RWPE2 (cell line): ENCODE data around the gene MACROD2.
A peak's percentile ranks its signal among the peaks of the same experiment; 100 is the strongest.

Experiments used
- ATAC-seq: fragments of 200-7000 bp; cut with Tn5 transposase; 3 replicates; pipeline ENCODE4 v1.9.1; 2021; ENCODE audit warnings: low read depth
- DNase-seq: peaks from one replicate; pipeline ENCODE4 v3.0.0-alpha.2; 2020; ENCODE audit warnings: low spot score
- H3K27ac ChIP-seq: fragments of 450-650 bp; 2 replicates; pipeline ENCODE4 v1.5.1; 2017; ENCODE audit warnings: mild to moderate bottlenecking; ENCODE audit not compliant: poor library complexity, severe bottlenecking
- H3K27me3 ChIP-seq: fragments of 250-450 bp; sonication (Bioruptor Pico); 2 replicates; pipeline ENCODE4 v1.5.1; 2021; ENCODE audit warnings: mild to moderate bottlenecking, moderate library complexity; ENCODE audit not compliant: insufficient read depth, poor library complexity, severe bottlenecking
- H3K36me3 ChIP-seq: fragments of 250-450 bp; sonication (Bioruptor Pico); 2 replicates; pipeline ENCODE4 v1.5.1; 2020; ENCODE audit warnings: low read depth, mild to moderate bottlenecking, moderate library complexity
- H3K4me1 ChIP-seq: fragments of 250-450 bp; sonication (Bioruptor Pico); 2 replicates; pipeline ENCODE4 v1.5.1; 2021; ENCODE audit warnings: mild to moderate bottlenecking, moderate library complexity; ENCODE audit not compliant: insufficient read depth, poor library complexity, severe bottlenecking
- H3K4me3 ChIP-seq: fragments of 250-450 bp; sonication (Bioruptor Pico); 2 replicates; pipeline ENCODE4 v1.5.1; 2021; ENCODE audit warnings: mild to moderate bottlenecking, moderate library complexity; ENCODE audit not compliant: severe bottlenecking
- H3K9me3 ChIP-seq: fragments of 250-450 bp; sonication (Bioruptor Pico); 2 replicates; pipeline ENCODE4 v1.5.1; 2021; ENCODE audit warnings: mild to moderate bottlenecking, moderate library complexity; ENCODE audit not compliant: severe bottlenecking
- TF ChIP-seq, protein P1 (sequence below): fragments of 450-650 bp; IDR thresholded peaks from one replicate; pipeline ENCODE4 v1.5.1; 2017; ENCODE audit warnings: mild to moderate bottlenecking, moderate library complexity; ENCODE audit not compliant: poor library complexity, severe bottlenecking

MACROD2 gene

DNA sequence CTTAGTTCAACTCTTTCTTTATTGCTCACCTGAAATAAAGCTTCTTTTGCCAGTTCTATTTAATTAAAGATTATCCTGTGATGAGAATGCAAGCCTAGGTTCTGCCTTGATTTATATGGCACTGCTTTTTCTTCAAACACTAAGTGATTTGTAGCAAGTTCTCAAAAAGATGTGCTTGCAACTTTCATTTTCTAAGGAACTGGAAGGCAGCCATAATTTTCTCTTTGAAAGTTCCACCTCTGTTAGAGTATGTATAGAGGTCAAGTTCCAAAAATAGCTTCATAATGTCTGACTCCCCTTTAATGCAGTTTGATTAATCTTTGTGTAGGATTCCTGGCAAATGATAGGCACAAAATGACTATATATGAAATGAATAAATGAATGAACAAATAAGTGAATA lies 870.4 kb downstream of the MACROD2 start:
- no peaks in the 10 kb centered on the region for H3K27me3 ChIP-seq
- ATAC-seq (no peak), DNase-seq (no peak)
- TF ChIP-seq, protein P1, sequence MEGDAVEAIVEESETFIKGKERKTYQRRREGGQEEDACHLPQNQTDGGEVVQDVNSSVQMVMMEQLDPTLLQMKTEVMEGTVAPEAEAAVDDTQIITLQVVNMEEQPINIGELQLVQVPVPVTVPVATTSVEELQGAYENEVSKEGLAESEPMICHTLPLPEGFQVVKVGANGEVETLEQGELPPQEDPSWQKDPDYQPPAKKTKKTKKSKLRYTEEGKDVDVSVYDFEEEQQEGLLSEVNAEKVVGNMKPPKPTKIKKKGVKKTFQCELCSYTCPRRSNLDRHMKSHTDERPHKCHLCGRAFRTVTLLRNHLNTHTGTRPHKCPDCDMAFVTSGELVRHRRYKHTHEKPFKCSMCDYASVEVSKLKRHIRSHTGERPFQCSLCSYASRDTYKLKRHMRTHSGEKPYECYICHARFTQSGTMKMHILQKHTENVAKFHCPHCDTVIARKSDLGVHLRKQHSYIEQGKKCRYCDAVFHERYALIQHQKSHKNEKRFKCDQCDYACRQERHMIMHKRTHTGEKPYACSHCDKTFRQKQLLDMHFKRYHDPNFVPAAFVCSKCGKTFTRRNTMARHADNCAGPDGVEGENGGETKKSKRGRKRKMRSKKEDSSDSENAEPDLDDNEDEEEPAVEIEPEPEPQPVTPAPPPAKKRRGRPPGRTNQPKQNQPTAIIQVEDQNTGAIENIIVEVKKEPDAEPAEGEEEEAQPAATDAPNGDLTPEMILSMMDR: no peak
- no peaks in the 10 kb centered on the region for H3K9me3 ChIP-seq
- H3K4me1 ChIP-seq: peaks cover 12% of the 10 kb centered on the region
- no peaks in the 10 kb centered on the region for H3K36me3 ChIP-seq
- H3K4me3 ChIP-seq: no peak overlapping the region
- H3K27ac ChIP-seq: no peak overlapping the region

DNA sequence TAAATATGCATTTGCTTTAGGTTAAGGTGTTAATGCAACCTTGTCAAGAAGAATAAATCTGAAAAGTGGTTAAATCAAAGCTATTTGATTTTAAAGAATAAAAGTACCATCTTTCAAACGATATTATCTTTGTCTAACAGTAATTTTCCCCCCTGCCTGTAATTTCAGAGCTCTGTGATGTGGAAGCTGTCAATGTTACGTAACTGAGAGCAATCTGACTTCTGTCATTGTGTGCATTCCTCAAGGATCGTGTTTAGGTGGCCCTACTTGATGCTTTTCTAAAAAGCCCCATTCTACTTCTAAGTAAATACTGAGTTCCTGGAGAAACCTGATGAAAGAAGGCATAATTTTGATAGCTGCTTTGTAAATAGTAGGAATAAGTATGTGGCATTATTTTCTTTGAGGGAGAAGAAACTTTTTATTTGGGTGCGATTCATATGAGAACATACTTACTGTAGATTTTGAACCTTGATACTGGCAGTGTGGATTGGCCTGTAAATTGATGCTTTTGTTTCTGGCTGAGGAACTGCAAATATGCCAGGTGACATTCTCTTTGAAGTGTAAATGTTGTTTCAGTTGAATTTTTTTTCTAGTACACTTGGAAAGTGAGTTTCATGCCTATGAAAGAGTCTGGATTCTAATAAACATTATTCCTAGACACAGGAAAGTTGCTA lies 871.7 kb downstream of the MACROD2 start:
- DNase-seq (no peak), ATAC-seq (no peak)
- TF ChIP-seq, protein P1: no peak
- no peaks in the 10 kb centered on the region for H3K9me3 ChIP-seq
- H3K4me3 ChIP-seq: no peak overlapping the region
- H3K27ac ChIP-seq: no peak overlapping the region
- peaks cover 12% of the 10 kb centered on the region for H3K4me1 ChIP-seq
- no peaks in the 10 kb centered on the region for H3K36me3 ChIP-seq
- H3K27me3 ChIP-seq: no peaks in the 10 kb centered on the region

DNA sequence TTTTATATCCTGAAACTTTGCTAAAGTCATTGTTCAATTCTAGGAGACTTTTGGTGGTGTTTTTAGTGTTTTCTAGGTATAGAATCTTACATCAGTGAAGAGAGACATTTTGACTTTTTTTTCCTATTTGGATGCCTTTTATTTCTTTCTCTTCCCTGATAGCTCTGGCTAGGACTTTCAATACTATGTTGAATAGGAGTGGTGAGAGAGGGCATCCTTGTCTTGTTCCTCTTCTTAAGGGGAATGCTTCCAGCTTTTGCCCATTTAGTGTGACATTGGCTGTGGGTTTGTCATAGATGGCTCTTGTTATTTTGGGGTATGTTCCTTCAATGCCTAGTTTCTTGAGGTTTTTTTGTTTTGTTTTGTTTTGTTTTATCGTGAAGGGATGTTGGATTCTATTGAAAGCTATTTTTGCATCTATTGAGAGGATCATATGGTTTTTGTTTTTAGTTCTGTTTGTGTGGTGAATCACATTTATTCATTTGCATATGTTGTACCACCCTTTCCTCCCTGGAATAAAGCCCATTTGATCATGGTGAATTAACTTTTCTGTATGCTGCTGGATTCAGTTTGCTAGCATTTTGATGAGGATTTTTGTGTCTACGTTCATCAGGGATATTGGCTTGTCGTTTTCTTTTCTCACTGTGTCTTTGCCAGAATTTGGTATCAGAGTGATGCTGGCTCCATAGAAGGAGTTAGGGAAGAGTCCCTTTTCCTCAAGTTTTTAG lies 882.1 kb downstream of the MACROD2 start:
- H3K4me3 ChIP-seq: no peak overlapping the region
- no peaks in the 10 kb centered on the region for H3K36me3 ChIP-seq
- DNase-seq (no peak), ATAC-seq (no peak)
- H3K4me1 ChIP-seq: peaks cover 18% of the 10 kb centered on the region
- H3K9me3 ChIP-seq: no peaks in the 10 kb centered on the region
- no peak overlapping the region for H3K27ac ChIP-seq
- no peaks in the 10 kb centered on the region for H3K27me3 ChIP-seq
- TF ChIP-seq, protein P1: no peak

DNA sequence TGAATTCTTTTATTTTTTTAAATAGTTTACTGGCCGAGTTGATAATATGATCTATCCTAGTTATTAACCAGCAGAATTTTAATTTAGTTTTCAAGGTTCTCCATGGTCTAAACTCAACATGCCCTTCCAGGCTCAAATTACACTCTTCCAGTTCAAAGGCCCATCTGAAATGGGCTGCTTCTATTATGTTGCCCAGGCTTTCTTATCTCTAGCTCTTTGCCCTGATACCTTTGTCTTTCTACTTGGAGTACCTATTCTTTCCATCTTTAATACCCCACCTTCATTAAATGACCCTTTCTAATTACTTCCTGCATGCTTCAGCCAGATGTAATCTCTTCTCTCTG lies 883.3 kb downstream of the MACROD2 start:
- H3K36me3 ChIP-seq: no peaks in the 10 kb centered on the region
- no peak overlapping the region for H3K4me3 ChIP-seq
- H3K27me3 ChIP-seq: no peaks in the 10 kb centered on the region
- no peaks in the 10 kb centered on the region for H3K9me3 ChIP-seq
- TF ChIP-seq, protein P1: no peak
- ATAC-seq: no peak
- DNase-seq: no peak
- H3K27ac ChIP-seq: peak overlapping the region; percentile 75
- peaks cover 24% of the 10 kb centered on the region for H3K4me1 ChIP-seq
